ENCODE results near the gene BRD3.

The BRD3 gene

DNA sequence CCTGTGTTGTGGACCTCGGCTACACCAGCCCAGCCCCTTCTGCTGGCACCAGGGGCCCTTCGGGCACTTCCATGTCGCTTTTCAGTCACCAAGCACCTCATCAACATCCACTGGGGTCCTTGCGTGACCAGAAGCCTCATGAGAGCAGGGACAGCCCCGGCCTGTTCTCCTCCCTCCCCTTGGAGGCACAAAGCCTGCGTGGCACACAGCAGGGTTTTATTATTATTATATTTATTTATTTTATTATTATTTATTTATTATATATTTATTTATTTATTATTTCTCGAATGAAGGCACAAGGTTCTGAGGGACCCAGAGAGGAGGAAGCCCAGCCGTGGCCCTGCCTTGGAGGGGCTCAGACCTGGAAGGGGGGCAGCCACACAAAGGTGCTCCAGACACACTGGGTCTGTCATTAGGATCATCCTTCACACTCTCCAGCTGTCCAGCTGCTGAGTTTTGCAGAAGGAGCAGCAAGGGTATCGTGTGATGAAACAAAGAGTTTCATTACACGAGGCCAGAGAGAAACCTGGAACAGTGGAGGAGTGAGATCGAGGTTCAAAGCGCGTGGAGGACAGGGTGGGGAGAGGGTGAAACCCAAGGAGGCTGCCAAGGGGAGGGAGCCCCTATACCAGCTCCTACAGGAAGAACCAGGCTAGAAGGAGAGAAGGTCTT, 80.9 kb downstream of the BRD3 start:
- TF ChIP-seq POLR2AphosphoS5 (IDR thresholded peaks at IDR 0.05; ENCODE audit: low read depth, low read length) (no peak), FOXP2 (optimal IDR thresholded peaks at IDR 0.05; ENCODE audit: borderline replicate concordance, extremely low read depth, extremely low read length, insufficient read depth) (no peak), TAF1 (IDR thresholded peaks at IDR 0.05; ENCODE audit: borderline replicate concordance, insufficient read depth, low read length) (no peak), SIN3A (IDR thresholded peaks at IDR 0.05; ENCODE audit: borderline replicate concordance, insufficient read depth, low read length) (no peak)
- TF ChIP-seq, protein P1, sequence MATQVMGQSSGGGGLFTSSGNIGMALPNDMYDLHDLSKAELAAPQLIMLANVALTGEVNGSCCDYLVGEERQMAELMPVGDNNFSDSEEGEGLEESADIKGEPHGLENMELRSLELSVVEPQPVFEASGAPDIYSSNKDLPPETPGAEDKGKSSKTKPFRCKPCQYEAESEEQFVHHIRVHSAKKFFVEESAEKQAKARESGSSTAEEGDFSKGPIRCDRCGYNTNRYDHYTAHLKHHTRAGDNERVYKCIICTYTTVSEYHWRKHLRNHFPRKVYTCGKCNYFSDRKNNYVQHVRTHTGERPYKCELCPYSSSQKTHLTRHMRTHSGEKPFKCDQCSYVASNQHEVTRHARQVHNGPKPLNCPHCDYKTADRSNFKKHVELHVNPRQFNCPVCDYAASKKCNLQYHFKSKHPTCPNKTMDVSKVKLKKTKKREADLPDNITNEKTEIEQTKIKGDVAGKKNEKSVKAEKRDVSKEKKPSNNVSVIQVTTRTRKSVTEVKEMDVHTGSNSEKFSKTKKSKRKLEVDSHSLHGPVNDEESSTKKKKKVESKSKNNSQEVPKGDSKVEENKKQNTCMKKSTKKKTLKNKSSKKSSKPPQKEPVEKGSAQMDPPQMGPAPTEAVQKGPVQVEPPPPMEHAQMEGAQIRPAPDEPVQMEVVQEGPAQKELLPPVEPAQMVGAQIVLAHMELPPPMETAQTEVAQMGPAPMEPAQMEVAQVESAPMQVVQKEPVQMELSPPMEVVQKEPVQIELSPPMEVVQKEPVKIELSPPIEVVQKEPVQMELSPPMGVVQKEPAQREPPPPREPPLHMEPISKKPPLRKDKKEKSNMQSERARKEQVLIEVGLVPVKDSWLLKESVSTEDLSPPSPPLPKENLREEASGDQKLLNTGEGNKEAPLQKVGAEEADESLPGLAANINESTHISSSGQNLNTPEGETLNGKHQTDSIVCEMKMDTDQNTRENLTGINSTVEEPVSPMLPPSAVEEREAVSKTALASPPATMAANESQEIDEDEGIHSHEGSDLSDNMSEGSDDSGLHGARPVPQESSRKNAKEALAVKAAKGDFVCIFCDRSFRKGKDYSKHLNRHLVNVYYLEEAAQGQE (IDR thresholded peaks at IDR 0.05; ENCODE audit: insufficient read depth in 1 of 2, low read depth in 2 of 2, low read length in 2 of 2), result no peak

DNA sequence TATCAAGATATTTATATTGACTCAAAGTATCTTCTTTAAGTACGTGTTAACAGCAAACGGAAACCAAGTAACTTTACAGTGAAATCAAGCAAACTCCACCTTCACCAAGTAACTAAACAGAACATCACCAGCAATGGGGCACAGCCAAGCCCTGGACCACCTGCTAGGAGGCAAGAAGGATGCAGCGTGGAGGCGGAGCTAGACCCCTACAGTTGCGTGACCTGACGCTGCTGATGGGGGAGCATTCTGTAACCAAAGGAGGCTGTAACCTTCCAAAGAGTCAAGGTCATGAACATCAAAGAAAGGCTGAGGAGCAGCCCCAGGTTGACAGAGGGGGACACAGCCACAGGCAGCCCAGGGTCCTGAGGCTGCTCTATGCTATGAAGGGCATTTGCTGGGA, 81.8 kb downstream of the BRD3 start:
- TF ChIP-seq, protein P1 (IDR thresholded peaks at IDR 0.05; ENCODE audit: insufficient read depth in 1 of 2, low read depth in 2 of 2, low read length in 2 of 2), result no peak
- TF ChIP-seq TAF1 (IDR thresholded peaks at IDR 0.05; ENCODE audit: borderline replicate concordance, insufficient read depth, low read length), result no peak
- no peak for TF ChIP-seq POLR2AphosphoS5 (IDR thresholded peaks at IDR 0.05; ENCODE audit: low read depth, low read length)
- TF ChIP-seq FOXP2 (optimal IDR thresholded peaks at IDR 0.05; ENCODE audit: borderline replicate concordance, extremely low read depth, extremely low read length, insufficient read depth), result no peak
- no peak for TF ChIP-seq SIN3A (IDR thresholded peaks at IDR 0.05; ENCODE audit: borderline replicate concordance, insufficient read depth, low read length)

GRCh38 chr9:133982971-133983720, 84.7 kb downstream of the BRD3 start:
- TF ChIP-seq SIN3A (IDR thresholded peaks at IDR 0.05; ENCODE audit: borderline replicate concordance, insufficient read depth, low read length) (no peak), FOXP2 (optimal IDR thresholded peaks at IDR 0.05; ENCODE audit: borderline replicate concordance, extremely low read depth, extremely low read length, insufficient read depth) (no peak), POLR2AphosphoS5 (IDR thresholded peaks at IDR 0.05; ENCODE audit: low read depth, low read length) (no peak), TAF1 (IDR thresholded peaks at IDR 0.05; ENCODE audit: borderline replicate concordance, insufficient read depth, low read length) (no peak)
- TF ChIP-seq, protein P1 (IDR thresholded peaks at IDR 0.05; ENCODE audit: insufficient read depth in 1 of 2, low read depth in 2 of 2, low read length in 2 of 2), result no peak

- TF ChIP-seq SIN3A (IDR thresholded peaks at IDR 0.05; ENCODE audit: borderline replicate concordance, insufficient read depth, low read length) (no peak), TAF1 (IDR thresholded peaks at IDR 0.05; ENCODE audit: borderline replicate concordance, insufficient read depth, low read length) (no peak), FOXP2 (optimal IDR thresholded peaks at IDR 0.05; ENCODE audit: borderline replicate concordance, extremely low read depth, extremely low read length, insufficient read depth) (no peak)
- TF ChIP-seq, protein P1 (IDR thresholded peaks at IDR 0.05; ENCODE audit: insufficient read depth in 1 of 2, low read depth in 2 of 2, low read length in 2 of 2), result no peak
Observed at GRCh38 chr9:133981958-133982681, 85.7 kb downstream of the BRD3 start.

Data from PFSK-1 (cell line).